Measurements from ENCODE around the gene C11orf68. TPM values are rescaled to one million over a fixed set of nuclear protein-coding genes. Genes with fewer than 3 reads are reported as not detected.

The C11orf68 gene
- total and polyA plus RNA-seq, 9 of the 15 experiments (the other 6 are each of a cell fraction or from before 2014, with no cell fraction given) = 3.6 to 35.9 (median 12.8) TPM

DNA sequence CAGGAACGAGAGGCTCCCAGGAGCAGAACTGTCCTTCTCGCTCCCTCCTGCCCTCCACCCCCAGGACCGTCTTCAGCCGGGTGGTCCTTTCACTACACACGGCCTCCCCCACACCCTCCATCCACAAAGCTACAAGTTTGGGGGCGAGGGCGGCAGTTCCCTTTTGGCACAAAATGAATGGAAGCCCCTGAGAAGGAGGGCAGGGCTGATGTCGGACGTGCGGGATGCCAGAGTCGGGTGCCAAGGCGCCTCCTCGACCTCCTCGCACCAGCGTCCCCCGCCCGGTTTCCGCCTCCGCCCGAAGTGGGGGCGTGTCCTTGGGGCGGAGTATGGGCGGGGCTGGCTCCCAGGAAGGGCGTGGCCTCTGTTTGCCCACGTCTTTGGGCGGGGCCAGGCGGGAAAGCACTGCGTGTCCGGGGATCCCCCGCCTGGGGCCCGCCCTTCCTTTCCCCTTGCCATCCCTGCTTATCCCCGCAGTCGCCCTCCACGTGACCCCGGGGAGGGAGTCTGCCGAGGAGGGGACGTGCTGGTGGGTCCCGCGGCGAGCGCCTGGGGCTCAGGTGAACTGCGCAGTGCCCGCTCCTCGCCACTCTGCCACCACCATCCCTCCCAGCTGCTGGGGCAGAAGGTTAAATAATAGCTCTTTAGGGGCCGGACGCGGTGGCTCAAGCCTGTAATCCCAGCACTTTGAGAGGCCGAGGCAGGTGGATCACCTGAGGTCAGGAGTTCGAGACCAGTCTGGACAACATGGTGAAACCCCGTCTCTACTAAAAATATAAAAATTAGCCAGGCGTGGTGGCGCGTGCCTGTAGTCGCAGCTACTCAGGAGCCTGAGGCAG, 45.3 kb downstream of the C11orf68 start (continued):
- TF ChIP-seq, protein P1, sequence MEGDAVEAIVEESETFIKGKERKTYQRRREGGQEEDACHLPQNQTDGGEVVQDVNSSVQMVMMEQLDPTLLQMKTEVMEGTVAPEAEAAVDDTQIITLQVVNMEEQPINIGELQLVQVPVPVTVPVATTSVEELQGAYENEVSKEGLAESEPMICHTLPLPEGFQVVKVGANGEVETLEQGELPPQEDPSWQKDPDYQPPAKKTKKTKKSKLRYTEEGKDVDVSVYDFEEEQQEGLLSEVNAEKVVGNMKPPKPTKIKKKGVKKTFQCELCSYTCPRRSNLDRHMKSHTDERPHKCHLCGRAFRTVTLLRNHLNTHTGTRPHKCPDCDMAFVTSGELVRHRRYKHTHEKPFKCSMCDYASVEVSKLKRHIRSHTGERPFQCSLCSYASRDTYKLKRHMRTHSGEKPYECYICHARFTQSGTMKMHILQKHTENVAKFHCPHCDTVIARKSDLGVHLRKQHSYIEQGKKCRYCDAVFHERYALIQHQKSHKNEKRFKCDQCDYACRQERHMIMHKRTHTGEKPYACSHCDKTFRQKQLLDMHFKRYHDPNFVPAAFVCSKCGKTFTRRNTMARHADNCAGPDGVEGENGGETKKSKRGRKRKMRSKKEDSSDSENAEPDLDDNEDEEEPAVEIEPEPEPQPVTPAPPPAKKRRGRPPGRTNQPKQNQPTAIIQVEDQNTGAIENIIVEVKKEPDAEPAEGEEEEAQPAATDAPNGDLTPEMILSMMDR (IDR thresholded peaks at IDR 0.05 in 2 of 3, conservative IDR thresholded peaks at IDR 0.05 in 1 of 3; ENCODE audit: insufficient read depth in 2 of 3, low read depth in 1 of 3, low read length in 3 of 3) = no peak
- TF ChIP-seq ZNF41 (CRISPR knock-in tag; conservative IDR thresholded peaks at IDR 0.05) (no peak), SIX5 (IDR thresholded peaks at IDR 0.05; ENCODE audit: borderline replicate concordance in 1 of 2, insufficient read depth in 1 of 2, low read depth in 1 of 2, low read length in 2 of 2) (no peak), ZNF134 (CRISPR knock-in tag; conservative IDR thresholded peaks at IDR 0.05) (no peak), RUNX1 (IDR thresholded peaks at IDR 0.05; ENCODE audit: low read depth) (no peak; the same call in 1 of the 2 replicates), ZNF311 (CRISPR knock-in tag; IDR thresholded peaks at IDR 0.05) (no peak), CBFA2T3 (IDR thresholded peaks at IDR 0.05) (no peak), DACH1 (IDR thresholded peaks at IDR 0.05; ENCODE audit: partially characterized antibody) (no peak), CEBPG (CRISPR knock-in tag; IDR thresholded peaks at IDR 0.05) (no peak), CEBPG (tag; conservative IDR thresholded peaks at IDR 0.05 in 1 of 2, IDR thresholded peaks at IDR 0.05 in 1 of 2) (no peak)
- TF ChIP-seq, protein P2, sequence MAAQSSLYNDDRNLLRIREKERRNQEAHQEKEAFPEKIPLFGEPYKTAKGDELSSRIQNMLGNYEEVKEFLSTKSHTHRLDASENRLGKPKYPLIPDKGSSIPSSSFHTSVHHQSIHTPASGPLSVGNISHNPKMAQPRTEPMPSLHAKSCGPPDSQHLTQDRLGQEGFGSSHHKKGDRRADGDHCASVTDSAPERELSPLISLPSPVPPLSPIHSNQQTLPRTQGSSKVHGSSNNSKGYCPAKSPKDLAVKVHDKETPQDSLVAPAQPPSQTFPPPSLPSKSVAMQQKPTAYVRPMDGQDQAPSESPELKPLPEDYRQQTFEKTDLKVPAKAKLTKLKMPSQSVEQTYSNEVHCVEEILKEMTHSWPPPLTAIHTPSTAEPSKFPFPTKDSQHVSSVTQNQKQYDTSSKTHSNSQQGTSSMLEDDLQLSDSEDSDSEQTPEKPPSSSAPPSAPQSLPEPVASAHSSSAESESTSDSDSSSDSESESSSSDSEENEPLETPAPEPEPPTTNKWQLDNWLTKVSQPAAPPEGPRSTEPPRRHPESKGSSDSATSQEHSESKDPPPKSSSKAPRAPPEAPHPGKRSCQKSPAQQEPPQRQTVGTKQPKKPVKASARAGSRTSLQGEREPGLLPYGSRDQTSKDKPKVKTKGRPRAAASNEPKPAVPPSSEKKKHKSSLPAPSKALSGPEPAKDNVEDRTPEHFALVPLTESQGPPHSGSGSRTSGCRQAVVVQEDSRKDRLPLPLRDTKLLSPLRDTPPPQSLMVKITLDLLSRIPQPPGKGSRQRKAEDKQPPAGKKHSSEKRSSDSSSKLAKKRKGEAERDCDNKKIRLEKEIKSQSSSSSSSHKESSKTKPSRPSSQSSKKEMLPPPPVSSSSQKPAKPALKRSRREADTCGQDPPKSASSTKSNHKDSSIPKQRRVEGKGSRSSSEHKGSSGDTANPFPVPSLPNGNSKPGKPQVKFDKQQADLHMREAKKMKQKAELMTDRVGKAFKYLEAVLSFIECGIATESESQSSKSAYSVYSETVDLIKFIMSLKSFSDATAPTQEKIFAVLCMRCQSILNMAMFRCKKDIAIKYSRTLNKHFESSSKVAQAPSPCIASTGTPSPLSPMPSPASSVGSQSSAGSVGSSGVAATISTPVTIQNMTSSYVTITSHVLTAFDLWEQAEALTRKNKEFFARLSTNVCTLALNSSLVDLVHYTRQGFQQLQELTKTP (IDR thresholded peaks at IDR 0.05; ENCODE audit: low read depth in 1 of 2, partially characterized antibody in 2 of 2) = no peak
- TF ChIP-seq, protein P3, sequence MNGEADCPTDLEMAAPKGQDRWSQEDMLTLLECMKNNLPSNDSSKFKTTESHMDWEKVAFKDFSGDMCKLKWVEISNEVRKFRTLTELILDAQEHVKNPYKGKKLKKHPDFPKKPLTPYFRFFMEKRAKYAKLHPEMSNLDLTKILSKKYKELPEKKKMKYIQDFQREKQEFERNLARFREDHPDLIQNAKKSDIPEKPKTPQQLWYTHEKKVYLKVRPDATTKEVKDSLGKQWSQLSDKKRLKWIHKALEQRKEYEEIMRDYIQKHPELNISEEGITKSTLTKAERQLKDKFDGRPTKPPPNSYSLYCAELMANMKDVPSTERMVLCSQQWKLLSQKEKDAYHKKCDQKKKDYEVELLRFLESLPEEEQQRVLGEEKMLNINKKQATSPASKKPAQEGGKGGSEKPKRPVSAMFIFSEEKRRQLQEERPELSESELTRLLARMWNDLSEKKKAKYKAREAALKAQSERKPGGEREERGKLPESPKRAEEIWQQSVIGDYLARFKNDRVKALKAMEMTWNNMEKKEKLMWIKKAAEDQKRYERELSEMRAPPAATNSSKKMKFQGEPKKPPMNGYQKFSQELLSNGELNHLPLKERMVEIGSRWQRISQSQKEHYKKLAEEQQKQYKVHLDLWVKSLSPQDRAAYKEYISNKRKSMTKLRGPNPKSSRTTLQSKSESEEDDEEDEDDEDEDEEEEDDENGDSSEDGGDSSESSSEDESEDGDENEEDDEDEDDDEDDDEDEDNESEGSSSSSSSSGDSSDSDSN (IDR thresholded peaks at IDR 0.05; ENCODE audit: borderline replicate concordance in 1 of 2, low read depth in 2 of 2, low read length in 2 of 2) = no peak
- TF ChIP-seq, protein P4, sequence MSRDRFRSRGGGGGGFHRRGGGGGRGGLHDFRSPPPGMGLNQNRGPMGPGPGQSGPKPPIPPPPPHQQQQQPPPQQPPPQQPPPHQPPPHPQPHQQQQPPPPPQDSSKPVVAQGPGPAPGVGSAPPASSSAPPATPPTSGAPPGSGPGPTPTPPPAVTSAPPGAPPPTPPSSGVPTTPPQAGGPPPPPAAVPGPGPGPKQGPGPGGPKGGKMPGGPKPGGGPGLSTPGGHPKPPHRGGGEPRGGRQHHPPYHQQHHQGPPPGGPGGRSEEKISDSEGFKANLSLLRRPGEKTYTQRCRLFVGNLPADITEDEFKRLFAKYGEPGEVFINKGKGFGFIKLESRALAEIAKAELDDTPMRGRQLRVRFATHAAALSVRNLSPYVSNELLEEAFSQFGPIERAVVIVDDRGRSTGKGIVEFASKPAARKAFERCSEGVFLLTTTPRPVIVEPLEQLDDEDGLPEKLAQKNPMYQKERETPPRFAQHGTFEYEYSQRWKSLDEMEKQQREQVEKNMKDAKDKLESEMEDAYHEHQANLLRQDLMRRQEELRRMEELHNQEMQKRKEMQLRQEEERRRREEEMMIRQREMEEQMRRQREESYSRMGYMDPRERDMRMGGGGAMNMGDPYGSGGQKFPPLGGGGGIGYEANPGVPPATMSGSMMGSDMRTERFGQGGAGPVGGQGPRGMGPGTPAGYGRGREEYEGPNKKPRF (IDR thresholded peaks at IDR 0.05; ENCODE audit: low read depth, low read length) = no peak
- TF ChIP-seq, protein P5, sequence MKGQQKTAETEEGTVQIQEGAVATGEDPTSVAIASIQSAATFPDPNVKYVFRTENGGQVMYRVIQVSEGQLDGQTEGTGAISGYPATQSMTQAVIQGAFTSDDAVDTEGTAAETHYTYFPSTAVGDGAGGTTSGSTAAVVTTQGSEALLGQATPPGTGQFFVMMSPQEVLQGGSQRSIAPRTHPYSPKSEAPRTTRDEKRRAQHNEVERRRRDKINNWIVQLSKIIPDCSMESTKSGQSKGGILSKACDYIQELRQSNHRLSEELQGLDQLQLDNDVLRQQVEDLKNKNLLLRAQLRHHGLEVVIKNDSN (CRISPR knock-in tag; IDR thresholded peaks at IDR 0.05) = peak; percentile 93
